SIG-M5 treated with dmso at 0.1 percent for 504 hours (cell line): ENCODE data around the gene JAK2.

Experiments used
- DNase-seq: peaks from one replicate; lab custom pipeline; 2025; ENCODE audit not compliant: unreplicated experiment; lab: John Stamatoyannopoulos, UW

JAK2 gene

GRCh38 chr9:5122516-5122915 is 137.4 kb downstream of the JAK2 start:
- no peak for DNase-seq

GRCh38 chr9:5140151-5140550 is 155.1 kb downstream of the JAK2 start:
- no peak for DNase-seq

GRCh38 chr9:5144217-5144616 is 159.1 kb downstream of the JAK2 start:
- no peak for DNase-seq

- no peak for DNase-seq
Observed at GRCh38 chr9:5146241-5146640, 161.2 kb downstream of the JAK2 start.
